HepG2 (cell line): Measurements from ENCODE around the gene PDGFB. TPM values are rescaled to one million over a fixed set of nuclear protein-coding genes. Genes with fewer than 3 reads are reported as not detected.

ENCODE experiments used
- ARID3A ChIP-seq: IDR thresholded peaks from 2 replicates; pipeline ENCODE4 v1.6.1; 2012; ENCODE audit warnings: low read depth, low read length, improper control_type of control experiment
- ARNT2 ChIP-seq: sonication (generic); formaldehyde crosslinking; IDR thresholded peaks from 2 replicates; pipeline ENCODE4 v1.8.0; 2022; ENCODE audit warnings: mild to moderate bottlenecking, low read depth, missing genetic modification reagents, moderate library complexity
- CREBL2 ChIP-seq: sonication (generic); formaldehyde crosslinking; IDR thresholded peaks from 2 replicates; pipeline ENCODE4 v1.8.1; 2023; ENCODE audit warnings: missing genetic modification reagents, mild to moderate bottlenecking, borderline replicate concordance
- ERF ChIP-seq: IDR thresholded peaks from 2 replicates; pipeline ENCODE4 v1.6.1; 2018; ENCODE audit warnings: missing biosample characterization, missing genetic modification reagents
- FOXA3 ChIP-seq: IDR thresholded peaks from 2 replicates; pipeline ENCODE4 v1.6.1; 2016; ENCODE audit warnings: missing genetic modification reagents, missing compliant biosample characterization
- HNF1B ChIP-seq: sonication (generic); formaldehyde crosslinking; IDR thresholded peaks from 2 replicates; pipeline ENCODE4 v1.5.1; 2020; ENCODE audit warnings: mild to moderate bottlenecking, moderate library complexity, missing genetic modification reagents
- POLR2G ChIP-seq: fragments of 200-400 bp; formaldehyde crosslinking; IDR thresholded peaks from 2 replicates; pipeline ENCODE4 v1.6.1; 2018; ENCODE audit warnings: mild to moderate bottlenecking, low read depth, low read length, moderate library complexity
- ZBED4 ChIP-seq: sonication (generic); formaldehyde crosslinking; IDR thresholded peaks from 2 replicates; pipeline ENCODE4 v1.4.0; 2020; ENCODE audit warnings: missing genetic modification reagents, borderline replicate concordance
- ZMAT3 ChIP-seq: sonication (generic); formaldehyde crosslinking; conservative IDR thresholded peaks from 2 replicates; pipeline ENCODE4 v1.7.0; 2021; ENCODE audit warnings: missing genetic modification reagents
- ZNF503 ChIP-seq: sonication (generic); formaldehyde crosslinking; IDR thresholded peaks from 2 replicates; pipeline ENCODE4 v1.4.0; 2020; ENCODE audit warnings: missing genetic modification reagents
- polyA plus RNA-seq, 8 experiments: library from polyadenylated mRNA; depleted of rRNA in 3 of 8; stranded (reverse) in 7 of 8; unstranded in 1 of 8; fragments of >200 nt; fragmentation: Illumina TruSeq in 4 of 8; extraction: Trizol in 4 of 8; gene quantifications; 2 replicates each; pipeline versions ENCODE4 v1.2.1 to v1.2.3, GENCODE V29; 2011 to 2016; ENCODE audit warnings: low read depth in 4 of 8, missing spikeins in 1 of 8, mixed read lengths in 1 of 8; ENCODE audit not compliant: insufficient read depth in 1 of 8
- total RNA-seq, 5 experiments: library from RNA; depleted of rRNA; stranded (reverse); fragments of >200 nt; fragmentation: Illumina TruSeq; extraction: Trizol; gene quantifications; 2 replicates each; pipeline ENCODE4 v1.2.3, GENCODE V29; 2016; ENCODE audit warnings: low read depth in 1 of 5

The PDGFB gene
- total and polyA plus RNA-seq, 2 of the 13 experiments (the other 11 are each of a cell fraction or from before 2014, with no cell fraction given), result 1.4 to 10.1 TPM

GRCh38 chr22:39176143-39176713, 68.6 kb downstream of the PDGFB start (continued):
- TF ChIP-seq ARID3A, result no peak
- peak; percentile 53 for TF ChIP-seq HNF1B
- no peak for TF ChIP-seq ZMAT3
- TF ChIP-seq POLR2G, result no peak
- TF ChIP-seq ARNT2 (CRISPR knock-in tag), result no peak
- peak; percentile 39; the same call in 1 of the 2 replicates for TF ChIP-seq FOXA3 (CRISPR knock-in tag)
- TF ChIP-seq ERF, result peak; percentile 43; the same call in 1 of the 2 replicates
- TF ChIP-seq ZNF503 (CRISPR knock-in tag), result no peak
- TF ChIP-seq CREBL2 (CRISPR knock-in tag), result no peak
- peak; percentile 82; the same call in 1 of the 2 replicates for TF ChIP-seq ZBED4 (CRISPR knock-in tag)
- TF ChIP-seq, all 625 proteins: peak for 104
